GM21723 (cell line): ENCODE results near the gene AP2B1.
A peak's percentile ranks its signal among the peaks of the same experiment; 100 is the strongest.
"Not testable (repeated sequence)": the region's sequence is repeated elsewhere in the genome, so short reads cannot be mapped to it uniquely, and the experiment has no call there.

Experiments used
- ATAC-seq: cut with Tn5 transposase; IDR thresholded peaks from one replicate; pipeline ENCODE4 v1.9.1; 2021; ENCODE audit warnings: mild to moderate bottlenecking, moderate library complexity; ENCODE audit not compliant: unreplicated experiment

AP2B1 gene

DNA sequence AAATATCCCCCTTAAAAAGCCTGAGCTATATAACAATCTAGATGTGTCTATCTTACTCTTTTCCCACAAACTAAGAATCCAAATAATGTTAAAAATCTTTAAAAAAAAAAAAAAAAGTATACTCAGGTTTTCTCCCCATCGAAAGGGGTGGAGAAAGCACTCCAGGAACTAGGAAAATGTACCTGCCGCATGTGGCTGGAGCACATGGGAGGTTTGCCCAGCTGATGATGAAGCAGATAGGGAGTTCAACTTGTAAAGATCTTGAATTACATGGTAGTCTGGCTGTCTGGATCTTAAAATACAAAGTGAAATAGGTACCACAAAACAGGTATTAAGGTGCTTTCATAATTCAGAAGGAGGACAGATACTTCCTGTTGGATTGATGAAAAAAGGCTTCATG lies 17.7 kb upstream of the AP2B1 start:
- no peak for ATAC-seq

DNA sequence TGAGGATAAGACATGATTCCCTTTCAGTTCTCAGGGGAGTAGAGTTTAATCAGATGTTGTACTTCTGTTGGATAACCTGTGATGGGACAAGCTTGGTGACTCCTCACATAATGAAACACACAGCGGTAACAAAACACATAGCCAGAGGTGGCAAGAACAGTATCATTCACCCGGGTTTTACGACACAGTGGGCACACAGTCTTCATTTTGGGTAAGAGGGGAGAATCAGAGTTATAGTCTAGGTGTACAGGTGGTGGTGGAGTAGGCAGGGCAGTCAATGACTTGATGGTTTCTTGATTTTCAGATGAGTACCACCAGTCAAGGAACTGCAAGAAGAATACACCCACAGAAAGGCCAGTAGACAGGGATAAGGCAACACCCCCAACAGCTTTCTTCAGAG lies 11.4 kb upstream of the AP2B1 start:
- no peak for ATAC-seq

DNA sequence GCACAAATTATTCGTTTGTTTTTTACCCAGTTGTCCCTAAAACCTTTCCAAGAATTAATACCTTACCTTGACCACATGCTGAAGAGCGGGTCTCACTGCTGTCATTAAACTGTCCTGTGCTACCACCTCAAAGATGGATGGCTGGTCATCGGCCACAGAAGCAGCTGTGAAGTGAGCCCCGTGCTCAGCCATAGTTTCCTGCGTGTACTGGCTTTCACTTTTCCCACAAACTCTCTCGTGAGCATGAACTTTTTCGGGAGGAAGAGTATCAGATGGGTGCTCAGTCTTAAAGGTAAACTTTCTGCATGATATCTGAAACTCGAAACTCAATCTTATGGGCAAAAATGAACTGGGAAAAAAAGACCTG lies 9.3 kb upstream of the AP2B1 start:
- peak; percentile 8 for ATAC-seq

DNA sequence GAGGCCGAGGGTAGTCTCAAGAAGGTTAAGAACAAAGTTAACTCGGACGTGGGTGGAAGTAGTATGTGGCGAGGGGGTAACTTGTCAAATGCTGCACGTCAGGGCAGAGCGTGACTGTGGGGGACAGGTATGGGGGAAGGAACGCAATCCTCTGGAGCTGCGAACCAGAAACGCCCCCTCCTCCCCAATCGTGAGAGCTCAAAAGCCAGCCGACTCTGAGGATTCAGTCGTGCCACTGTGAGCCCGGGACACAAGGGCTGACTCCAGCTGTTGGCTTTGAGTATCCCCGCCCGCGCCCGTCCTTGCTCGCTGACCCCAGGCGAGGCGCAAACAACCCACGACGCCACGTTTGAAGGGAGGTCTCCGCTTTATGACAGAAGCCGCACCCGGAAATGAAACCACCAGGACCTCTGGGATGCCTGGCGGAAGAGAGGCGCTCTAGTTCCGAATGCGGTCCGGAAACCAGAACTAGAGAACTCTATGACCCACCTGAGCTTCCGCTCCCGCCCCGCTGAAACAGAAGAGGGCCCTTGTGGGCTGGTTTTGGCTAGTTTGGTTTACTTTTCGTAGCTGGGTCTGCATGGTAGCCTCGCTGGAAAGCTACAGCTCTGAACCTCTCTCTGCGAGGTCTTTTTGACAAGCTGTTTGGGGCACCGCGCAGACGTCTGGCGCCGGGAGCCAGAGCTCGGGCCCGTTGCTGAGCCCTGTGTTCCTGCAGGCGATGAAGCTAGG lies 8.8 kb upstream of the AP2B1 start, which contains the start of gene PEX12:
Gene PEX12, minus strand, starts transcription at position 375 of the 732 bp plus-strand sequence. CDS start 550 bp downstream, outside the sequence.
- peak; percentile 86 for ATAC-seq

DNA sequence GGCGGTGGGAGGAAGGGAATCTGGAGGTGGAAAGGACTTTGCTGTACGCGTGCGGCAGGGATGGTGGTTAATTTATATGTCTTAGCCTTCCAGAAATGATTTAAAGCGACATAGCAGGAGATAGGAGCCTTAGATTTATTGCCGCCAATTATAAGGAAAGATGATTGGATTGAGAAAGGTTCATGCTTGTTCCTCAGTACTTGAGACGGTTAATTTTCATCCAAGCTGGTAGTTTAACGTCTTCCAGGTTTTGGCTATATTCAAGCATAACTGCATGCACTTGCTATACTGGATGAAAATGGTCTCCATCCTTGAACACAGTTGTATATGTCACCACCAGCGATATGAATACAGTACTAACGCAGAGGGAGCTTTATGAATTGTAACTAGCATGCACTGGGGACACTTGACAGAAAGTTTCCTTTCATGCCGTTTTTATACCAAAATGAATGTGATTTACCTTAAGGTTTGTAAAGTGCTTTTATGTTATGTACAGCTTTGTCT lies 8.1 kb upstream of the AP2B1 start:
- no peak for ATAC-seq

DNA sequence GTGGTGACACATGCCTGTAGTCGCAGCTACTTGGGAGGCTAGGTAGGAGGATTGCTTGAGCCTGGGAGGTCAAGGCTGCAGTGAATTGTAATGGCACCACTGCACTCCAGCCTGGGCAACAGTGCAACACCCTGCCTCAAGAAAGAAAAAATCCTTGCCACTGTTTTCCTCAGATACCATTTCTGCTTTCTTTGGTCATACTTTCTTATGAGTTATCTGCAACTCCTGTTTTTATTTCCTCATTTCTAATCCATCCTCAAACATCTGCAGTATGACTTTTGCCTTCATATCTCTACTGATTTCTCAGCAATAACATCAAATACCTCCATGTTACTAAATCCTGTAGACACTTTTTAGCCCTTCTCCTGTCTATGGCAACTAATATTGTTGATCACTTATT lies 3.1 kb upstream of the AP2B1 start:
- ATAC-seq: no peak

DNA sequence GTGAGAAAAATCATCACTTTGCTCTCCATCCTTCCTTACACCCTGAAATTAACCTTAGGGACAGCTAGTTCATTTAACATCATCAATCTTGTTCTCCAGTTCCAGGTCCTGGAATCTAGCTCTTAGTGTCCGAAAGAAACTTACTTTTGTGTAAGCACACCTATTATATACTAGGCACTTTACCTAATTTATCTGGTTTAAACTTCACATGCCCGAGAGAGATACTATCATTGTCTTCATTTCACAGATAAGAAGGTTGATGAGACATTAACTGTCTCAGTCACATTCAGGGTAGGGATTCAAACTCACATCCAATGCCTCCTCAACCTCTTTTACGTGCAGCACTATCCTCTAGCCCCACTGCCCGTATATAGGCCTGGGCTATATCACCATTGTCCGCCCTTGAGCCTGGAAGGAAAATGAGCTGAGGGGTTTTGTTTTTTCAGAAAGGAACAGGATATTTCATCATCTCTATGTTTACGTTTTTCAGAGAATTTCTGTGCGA lies 501 bp upstream of the AP2B1 start:
- ATAC-seq: peak; percentile 19

DNA sequence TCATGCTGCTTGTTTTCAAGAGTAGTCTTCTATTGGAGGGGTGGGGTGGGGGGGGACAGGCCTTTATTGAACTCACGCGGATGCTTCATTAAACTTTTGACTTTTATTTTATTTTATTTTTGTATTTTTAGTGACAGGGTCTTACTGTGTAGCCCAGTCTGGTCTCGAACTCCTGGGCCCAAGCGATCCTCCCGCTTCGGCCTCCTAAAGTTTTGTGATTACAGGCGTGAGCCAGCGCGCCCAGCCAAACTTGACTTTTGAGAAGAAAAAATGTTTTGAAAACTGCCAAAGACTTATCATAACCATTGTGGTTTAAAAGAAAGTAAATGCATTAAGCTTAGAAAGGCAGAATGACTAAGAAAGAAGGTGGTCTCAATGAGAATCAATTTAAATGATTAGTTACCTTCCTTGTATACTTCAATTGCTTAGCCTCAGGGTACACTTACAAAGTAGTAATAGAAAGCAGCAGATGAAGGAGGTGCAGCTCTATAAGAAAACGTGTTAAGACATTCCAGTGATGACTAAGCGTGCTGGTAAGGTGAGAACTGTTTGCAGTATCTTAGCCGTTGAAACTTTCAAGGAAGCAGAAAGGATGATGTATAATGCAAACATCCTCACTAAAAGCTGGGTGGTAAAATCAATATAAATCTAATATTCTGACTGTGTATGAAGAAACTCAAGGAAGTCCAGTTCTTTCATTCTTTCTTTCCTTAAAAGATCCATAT lies 1.2 kb downstream of the AP2B1 start:
- no peak for ATAC-seq

DNA sequence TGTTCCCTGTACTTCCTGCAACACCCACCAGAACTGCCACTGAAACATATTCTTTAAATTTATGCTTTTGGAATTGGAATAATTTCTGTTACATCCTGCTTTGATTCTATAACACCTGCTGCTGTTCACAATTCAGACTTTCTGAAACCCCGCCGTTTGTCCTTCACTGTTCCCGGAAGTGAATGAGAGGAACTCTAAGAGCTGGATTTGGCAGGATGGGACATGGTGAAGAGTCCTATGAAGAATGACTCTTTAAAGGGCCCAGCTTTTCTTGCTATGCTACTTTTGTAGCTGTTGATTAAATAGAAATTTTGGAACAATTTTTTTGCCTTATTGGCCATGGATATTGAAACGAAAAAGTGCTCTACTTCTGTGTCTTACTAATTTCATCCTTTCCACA lies 8.9 kb downstream of the AP2B1 start:
- ATAC-seq: no peak

DNA sequence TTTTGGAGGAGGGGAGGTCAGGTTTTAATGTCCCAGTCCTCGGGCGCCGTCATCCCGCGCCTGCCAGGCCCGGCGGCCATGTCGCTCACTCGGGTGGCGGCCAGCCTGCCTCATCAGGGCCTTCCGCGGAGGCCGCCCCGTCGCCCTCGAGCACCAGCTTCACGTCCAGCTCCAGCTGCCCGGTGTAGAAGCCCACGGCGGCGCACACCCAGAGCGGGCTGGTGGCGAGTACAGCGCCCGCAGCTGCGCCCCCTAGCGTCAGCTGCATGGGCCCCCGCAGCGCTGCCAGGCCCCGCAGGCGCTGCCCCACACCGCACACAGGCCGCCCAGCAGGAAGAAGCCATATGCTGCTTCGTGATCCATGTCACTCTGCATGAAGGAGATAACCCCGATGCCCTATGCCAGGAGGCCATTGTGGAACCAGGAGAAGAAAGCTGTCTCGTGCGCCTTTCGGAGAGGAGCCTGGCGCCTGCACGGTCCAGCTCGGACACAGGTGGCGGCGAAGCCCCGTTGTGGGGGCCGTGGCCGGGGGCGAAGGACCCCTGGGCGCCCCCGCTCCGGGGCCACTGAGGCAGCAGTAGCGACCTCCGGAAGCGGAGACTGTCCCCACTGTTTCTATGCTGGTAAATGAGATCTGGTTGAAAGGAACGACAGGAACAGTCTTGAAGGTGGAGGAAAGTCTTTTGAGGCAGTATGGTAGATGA lies 9.6 kb downstream of the AP2B1 start:
- no peak for ATAC-seq

DNA sequence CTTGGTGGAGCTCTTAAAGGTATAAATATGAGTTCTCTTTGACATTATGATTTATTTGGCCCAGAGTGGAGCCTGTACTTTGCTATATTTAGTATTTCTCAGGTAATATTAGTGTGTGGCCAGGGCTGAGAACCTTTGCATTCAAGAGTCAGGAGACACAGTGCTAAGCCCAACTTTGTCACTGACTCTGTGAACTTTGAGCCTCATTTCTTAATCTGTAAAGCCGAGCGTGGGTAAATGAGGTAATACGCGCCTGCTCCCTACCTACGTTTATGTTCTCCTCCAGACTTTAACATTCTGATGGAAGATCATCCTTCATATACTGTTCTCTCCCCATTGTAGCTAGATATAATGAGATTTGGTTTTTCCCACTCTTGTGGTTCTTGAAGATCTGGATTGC lies 10.5 kb downstream of the AP2B1 start:
- ATAC-seq: no peak

DNA sequence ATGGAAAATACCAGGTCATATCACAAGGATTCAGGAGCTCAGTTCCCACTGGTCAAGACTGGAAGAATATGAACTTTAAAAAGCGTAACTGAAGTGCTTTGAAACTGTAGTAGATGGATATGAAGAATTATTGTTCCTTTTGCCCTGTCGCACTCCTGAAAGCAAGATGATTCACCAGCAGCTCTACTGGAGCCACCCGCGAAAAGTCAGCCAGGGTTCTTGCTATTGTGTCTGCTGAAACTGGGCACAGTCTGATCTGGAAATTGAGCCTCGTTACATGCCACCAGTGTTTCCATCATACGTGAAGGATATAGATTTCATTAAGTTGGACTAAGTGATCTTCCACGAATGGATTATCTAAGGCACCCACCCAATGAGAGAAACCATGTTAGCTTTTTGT lies 16.6 kb downstream of the AP2B1 start:
- ATAC-seq: no peak

DNA sequence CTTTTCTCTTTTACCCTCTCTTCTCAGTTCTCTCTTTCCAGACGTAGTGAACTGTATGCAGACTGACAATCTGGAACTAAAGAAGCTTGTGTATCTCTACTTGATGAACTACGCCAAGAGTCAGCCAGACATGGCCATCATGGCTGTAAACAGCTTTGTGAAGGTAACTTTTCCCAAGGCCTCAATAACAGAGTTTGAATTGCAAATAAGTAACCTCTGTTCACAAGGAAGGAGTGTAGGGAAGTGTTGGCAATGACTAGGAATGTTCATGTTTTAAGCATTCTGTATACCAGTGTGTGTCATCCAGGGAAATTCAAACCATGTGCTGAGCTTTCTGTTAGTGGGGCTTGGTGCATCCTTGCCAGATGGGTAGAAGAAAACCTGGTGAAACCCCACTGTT lies 18.6 kb downstream of the AP2B1 start:
- ATAC-seq: no peak

DNA sequence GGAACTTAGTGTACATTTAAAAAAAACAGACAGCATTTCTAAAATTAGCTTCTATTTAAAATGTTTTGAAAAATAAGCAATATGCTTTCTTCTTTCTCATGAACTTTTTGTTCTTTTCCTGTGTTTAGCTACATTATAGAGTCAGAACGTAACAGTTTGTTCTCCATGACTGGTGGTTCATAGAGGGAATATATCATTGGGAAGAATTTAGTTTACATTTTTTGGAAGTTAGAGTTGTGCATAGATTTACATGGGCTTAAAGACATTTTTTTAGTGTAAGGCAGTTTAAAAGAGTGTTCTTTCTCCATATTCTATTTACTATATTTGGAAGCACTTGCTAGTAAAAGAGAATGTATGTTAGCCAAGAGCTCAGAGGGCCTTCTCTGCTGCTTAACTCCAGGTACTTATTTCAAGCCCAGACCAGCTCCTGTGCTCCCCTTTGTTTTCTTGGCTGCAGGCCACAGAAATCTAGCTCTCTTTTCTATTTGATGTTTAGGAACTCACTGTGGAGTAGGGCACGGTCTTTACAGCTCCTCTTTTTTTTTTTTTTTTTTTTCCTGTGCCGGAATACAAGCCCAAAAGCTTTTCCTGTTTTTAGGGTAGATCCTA lies 20.2 kb downstream of the AP2B1 start:
- no peak for ATAC-seq

DNA sequence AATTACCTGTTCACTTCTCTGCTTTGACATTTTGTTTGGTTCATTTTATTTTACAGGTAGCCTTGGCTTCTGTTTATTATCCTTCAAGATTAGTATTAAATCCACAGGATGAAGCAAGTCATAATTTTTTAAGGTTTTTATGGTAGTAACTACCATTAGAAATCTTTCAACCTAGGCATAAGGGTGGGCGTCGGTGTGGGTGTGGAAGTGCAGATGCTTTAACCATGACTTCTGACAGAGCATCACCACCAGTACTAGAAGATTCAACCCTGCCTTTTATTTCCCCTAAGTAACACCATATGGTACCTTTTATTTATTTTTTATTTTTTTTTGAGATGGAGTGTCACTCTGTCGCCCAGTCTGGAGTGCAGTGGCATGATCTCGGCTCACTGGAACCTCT lies 22.7 kb downstream of the AP2B1 start:
- no peak for ATAC-seq

DNA sequence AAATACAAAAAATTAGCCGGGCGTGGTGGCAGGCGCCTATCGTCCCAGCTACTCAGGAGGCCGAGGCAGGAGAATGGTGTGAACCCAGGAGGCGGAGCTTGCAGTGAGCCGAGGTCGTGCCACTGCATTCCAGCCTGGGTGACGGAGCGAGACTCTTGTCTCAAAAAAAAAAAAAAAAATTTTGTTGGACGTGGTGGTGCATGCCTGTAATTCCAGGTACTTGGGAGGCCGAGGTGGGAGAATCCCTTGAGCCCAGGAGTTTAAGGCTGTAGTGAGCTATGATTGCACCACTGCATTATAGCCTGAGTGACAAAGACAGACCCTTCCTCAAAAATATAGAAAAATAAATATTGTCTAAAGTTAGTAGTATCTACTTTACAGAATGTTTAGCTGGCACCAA lies 23.6 kb downstream of the AP2B1 start:
- ATAC-seq: not testable (repeated sequence)

DNA sequence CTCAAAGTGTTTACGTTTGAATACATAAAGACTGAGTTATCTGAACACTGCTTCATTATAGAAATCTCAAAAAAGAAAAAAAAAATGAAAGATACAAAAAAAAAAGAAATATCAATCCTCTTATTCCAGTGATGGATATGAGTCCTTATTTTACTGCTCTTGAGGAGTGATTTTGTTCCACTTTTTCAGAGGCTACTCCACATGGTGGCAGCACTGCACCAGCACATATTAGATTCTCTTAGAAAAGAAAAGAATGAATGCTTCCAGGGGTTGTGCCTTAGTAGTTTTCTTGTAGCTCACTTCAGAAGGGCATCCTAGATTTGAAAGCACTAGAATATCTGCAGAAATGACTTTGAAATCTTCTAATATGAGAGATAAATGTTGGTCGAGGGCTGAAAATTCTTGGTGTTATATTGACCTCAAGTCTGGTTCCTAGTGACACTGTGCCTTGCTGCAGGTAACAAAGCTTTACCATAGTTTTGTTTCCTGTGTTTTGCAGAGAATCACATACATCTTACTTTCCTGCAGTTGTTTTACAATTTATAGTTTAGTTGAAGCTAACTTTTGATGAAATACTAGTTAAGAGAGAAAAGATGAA lies 25.9 kb downstream of the AP2B1 start:
- ATAC-seq: no peak

DNA sequence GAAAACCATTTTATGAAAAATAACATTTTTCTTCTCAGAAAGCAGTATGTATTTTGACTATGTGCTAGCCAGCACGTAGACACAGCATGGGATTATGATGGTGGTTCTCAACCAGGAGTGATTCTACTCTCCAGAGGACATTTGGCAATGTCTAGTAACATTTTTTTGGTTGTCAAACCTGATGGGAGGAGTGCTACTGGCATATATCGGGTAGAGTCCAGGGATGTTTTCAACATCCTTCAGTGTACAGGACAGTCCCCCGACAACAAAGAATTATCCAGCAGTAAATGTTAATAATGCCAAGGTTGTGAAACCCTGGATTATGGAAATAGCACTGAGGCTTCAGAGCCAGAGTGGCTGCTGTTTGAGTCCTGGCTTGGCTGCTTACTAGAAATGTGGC lies 27.7 kb downstream of the AP2B1 start:
- no peak for ATAC-seq

DNA sequence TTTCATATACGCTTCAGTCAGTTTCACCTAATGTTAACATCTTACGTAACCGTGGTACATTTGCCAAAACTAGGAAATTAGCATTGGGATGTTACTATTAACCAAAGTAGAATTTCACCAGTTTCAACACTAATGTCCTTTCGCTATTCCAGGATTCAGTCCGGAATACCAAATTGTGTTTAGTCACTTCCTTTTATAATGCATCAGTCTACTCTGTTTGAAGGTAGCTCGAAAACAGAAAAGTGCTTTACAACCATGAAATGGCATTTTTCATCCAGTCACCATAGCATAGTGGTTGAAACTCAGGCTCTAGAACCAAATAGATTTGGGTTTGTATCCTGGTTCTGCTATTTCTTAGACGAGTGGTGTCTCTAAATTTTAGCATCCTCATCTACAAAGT lies 29.4 kb downstream of the AP2B1 start:
- ATAC-seq: no peak

DNA sequence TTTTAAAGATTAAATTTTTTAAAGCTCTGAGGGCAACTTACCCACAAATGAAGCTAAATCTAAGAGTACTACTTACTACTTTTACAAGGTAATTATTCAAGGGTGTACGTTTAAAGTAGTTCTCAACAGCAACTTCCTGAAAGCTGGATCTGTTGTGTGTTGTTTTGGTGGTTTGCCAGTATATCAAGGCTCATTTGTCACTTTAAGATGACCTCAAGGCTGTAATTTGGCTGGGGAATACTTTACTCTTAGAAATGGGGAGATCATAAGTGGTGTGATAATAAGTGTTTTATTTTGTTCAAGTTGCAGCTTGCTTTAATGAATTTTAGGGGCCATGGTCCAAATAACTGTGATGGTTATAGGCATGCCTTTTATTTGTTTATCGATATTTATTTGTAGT lies 30.4 kb downstream of the AP2B1 start:
- no peak for ATAC-seq

DNA sequence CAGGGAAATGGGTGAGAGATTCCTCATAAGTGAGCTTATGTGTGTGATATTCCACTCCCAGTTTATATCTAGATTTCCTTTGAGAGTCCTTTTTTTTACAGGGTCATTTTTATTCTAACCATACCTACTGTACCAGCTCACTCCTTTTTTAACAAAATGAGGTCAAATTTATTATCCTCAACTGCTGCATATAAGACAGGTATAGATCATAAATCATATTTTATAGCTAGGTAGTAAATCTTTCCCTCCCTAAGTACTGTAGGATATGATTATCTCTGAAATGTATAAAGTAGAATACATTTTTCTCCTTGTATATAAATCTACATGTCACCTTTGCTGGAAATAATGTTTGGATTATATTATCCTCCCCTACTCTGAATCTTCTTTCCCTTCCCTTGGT lies 31.5 kb downstream of the AP2B1 start:
- ATAC-seq: no peak
